Neural progenitor cell (in vitro differentiated cells): ENCODE data around the gene LRRC32. TPM values are rescaled to one million over a fixed set of nuclear protein-coding genes. Genes with fewer than 3 reads are reported as not detected.

Experiments
- DNase-seq: peaks from one replicate; pipeline ENCODE4 v3.0.0-alpha.2; 2016; ENCODE audit warnings: low spot score
- H2AFZ ChIP-seq: fragments of 200-600 bp; sonication (generic); replicated peaks from 2 replicates; pipeline ENCODE4 v1.6.1; 2016; ENCODE audit warnings: antibody characterized with exemption
- H3F3A ChIP-seq: fragments of 200-600 bp; sonication (generic); 2 replicates; pipeline ENCODE4 v1.6.1; 2016; ENCODE audit warnings: antibody characterized with exemption, low read depth
- H3K27ac ChIP-seq: fragments of 200-600 bp; sonication (generic); 2 replicates; pipeline ENCODE4 v1.5.1; 2016; ENCODE audit warnings: mild to moderate bottlenecking
- H3K27me3 ChIP-seq: fragments of 200-600 bp; sonication (generic); 2 replicates; pipeline ENCODE4 v1.6.1; 2016; ENCODE audit warnings: mild to moderate bottlenecking, moderate library complexity
- H3K36me3 ChIP-seq: fragments of 200-600 bp; sonication (generic); 2 replicates; pipeline ENCODE4 v1.5.1; 2016
- H3K4me1 ChIP-seq: fragments of 200-600 bp; sonication (generic); 2 replicates; pipeline ENCODE4 v1.6.1; 2016; ENCODE audit warnings: mixed run types
- H3K4me2 ChIP-seq: fragments of 200-600 bp; sonication (generic); 2 replicates; pipeline ENCODE4 v1.6.1; 2016
- H3K4me3 ChIP-seq: fragments of 200-600 bp; sonication (generic); 2 replicates; pipeline ENCODE4 v1.5.1; 2016
- H3K79me2 ChIP-seq: fragments of 200-600 bp; sonication (generic); 2 replicates; pipeline ENCODE4 v1.6.1; 2016; ENCODE audit warnings: low read depth
- H3K9ac ChIP-seq: fragments of 200-600 bp; sonication (generic); 2 replicates; pipeline ENCODE4 v1.6.1; 2016
- H3K9me3 ChIP-seq: fragments of 200-600 bp; sonication (generic); 2 replicates; pipeline ENCODE4 v1.5.1; 2016; ENCODE audit warnings: low read depth
- H4K20me1 ChIP-seq: fragments of 200-600 bp; sonication (generic); 2 replicates; pipeline ENCODE4 v1.6.1; 2016; ENCODE audit warnings: low read depth
- H3K27ac Mint-ChIP-seq: 3 replicates; pipeline ENCODE4 v1.8.0; 2021; ENCODE audit warnings: mixed read lengths
- H3K27me3 Mint-ChIP-seq: 2 replicates; pipeline ENCODE4 v1.8.0; 2022; ENCODE audit warnings: low read depth, mild to moderate bottlenecking, inconsistent platforms, moderate library complexity, mixed read lengths; ENCODE audit not compliant: insufficient read depth
- H3K36me3 Mint-ChIP-seq: 3 replicates; pipeline ENCODE4 v1.8.0; 2021; ENCODE audit warnings: mixed read lengths
- H3K4me1 Mint-ChIP-seq: 3 replicates; pipeline ENCODE4 v1.8.0; 2021; ENCODE audit warnings: mixed read lengths
- H3K4me3 Mint-ChIP-seq: 3 replicates; pipeline ENCODE4 v1.8.0; 2021; ENCODE audit warnings: mild to moderate bottlenecking, moderate library complexity, mixed read lengths
- H3K9me3 Mint-ChIP-seq: 3 replicates; pipeline ENCODE4 v1.8.0; 2020; ENCODE audit warnings: mixed read lengths
- CTCF ChIP-seq: fragments of 200-600 bp; sonication (generic); IDR thresholded peaks from 2 replicates; pipeline ENCODE4 v1.5.1; 2017; ENCODE audit warnings: antibody characterized with exemption, mild to moderate bottlenecking
- EZH2 ChIP-seq: fragments of 200-600 bp; sonication (generic); IDR thresholded peaks from 2 replicates; pipeline ENCODE4 v1.6.1; 2017; ENCODE audit warnings: antibody characterized with exemption, mild to moderate bottlenecking, moderate library complexity
- EZH2phosphoT487 ChIP-seq: fragments of 200-600 bp; sonication (generic); IDR thresholded peaks from 2 replicates; pipeline ENCODE4 v1.6.1; 2017; ENCODE audit warnings: antibody characterized with exemption
- total RNA-seq: library from RNA; depleted of rRNA; stranded (reverse); fragments of >200 nt; gene quantifications from 2 replicates; pipeline ENCODE4 v1.2.3, GENCODE V29; 2015; ENCODE audit warnings: low replicate concordance

LRRC32 gene
- total RNA-seq, 1 donor from 2014 or later, result 0.21 TPM

- no peak overlapping the region for H3K9ac ChIP-seq
- Mint-ChIP-seq H3K36me3 (no peaks in the 10 kb centered on the region), H3K9me3 (no peaks in the 10 kb centered on the region), H3K27ac (no peak overlapping the region), H3K4me3 (no peak overlapping the region), H3K4me1 (peaks cover 7% of the 10 kb centered on the region), H3K27me3 (peaks cover 6% of the 10 kb centered on the region)
- no peaks in the 10 kb centered on the region for H3K4me1 ChIP-seq
- no peaks in the 10 kb centered on the region for H3F3A ChIP-seq
- H3K79me2 ChIP-seq, result no peaks in the 10 kb centered on the region
- H3K27ac ChIP-seq, result no peak overlapping the region
- H3K4me3 ChIP-seq, result no peak overlapping the region
- no peaks in the 10 kb centered on the region for H3K36me3 ChIP-seq
- no peak for DNase-seq
- TF ChIP-seq EZH2phosphoT487, result no peak
- no peak for TF ChIP-seq CTCF
- no peak for TF ChIP-seq EZH2
- no peak overlapping the region for H3K4me2 ChIP-seq
- H2AFZ ChIP-seq, result no peak overlapping the region
- no peaks in the 10 kb centered on the region for H4K20me1 ChIP-seq
- H3K9me3 ChIP-seq, result no peaks in the 10 kb centered on the region
- H3K27me3 ChIP-seq, result no peaks in the 10 kb centered on the region
Observed at GRCh38 chr11:76634886-76635285, 35.7 kb downstream of the LRRC32 start.

GRCh38 chr11:76632492-76632891 is 38.1 kb downstream of the LRRC32 start:
- Histone ChIP-seq H3K9me3 (no peaks in the 10 kb centered on the region), H3K79me2 (no peaks in the 10 kb centered on the region), H3K27me3 (no peaks in the 10 kb centered on the region), H3K36me3 (no peaks in the 10 kb centered on the region), H4K20me1 (no peaks in the 10 kb centered on the region), H2AFZ (no peak overlapping the region), H3K4me1 (no peaks in the 10 kb centered on the region), H3K4me2 (no peak overlapping the region), H3F3A (no peaks in the 10 kb centered on the region), H3K4me3 (no peak overlapping the region), H3K27ac (no peak overlapping the region), H3K9ac (no peak overlapping the region)
- H3K36me3 Mint-ChIP-seq, result no peaks in the 10 kb centered on the region
- H3K4me1 Mint-ChIP-seq, result peaks cover 5% of the 10 kb centered on the region
- H3K27ac Mint-ChIP-seq, result no peak overlapping the region
- no peak overlapping the region for H3K4me3 Mint-ChIP-seq
- peaks cover 9% of the 10 kb centered on the region for H3K27me3 Mint-ChIP-seq
- DNase-seq, result no peak
- no peaks in the 10 kb centered on the region for H3K9me3 Mint-ChIP-seq
- TF ChIP-seq CTCF (no peak), EZH2phosphoT487 (no peak), EZH2 (no peak)

GRCh38 chr11:76631566-76632308 is 38.8 kb downstream of the LRRC32 start:
- H3K9ac ChIP-seq, result no peak overlapping the region
- no peak overlapping the region for H3K27ac Mint-ChIP-seq
- H3K9me3 Mint-ChIP-seq, result no peaks in the 10 kb centered on the region
- H2AFZ ChIP-seq, result no peak overlapping the region
- H3K27ac ChIP-seq, result no peak overlapping the region
- H3K27me3 Mint-ChIP-seq, result peaks cover 11% of the 10 kb centered on the region
- H3K4me1 ChIP-seq, result no peaks in the 10 kb centered on the region
- TF ChIP-seq CTCF (no peak), EZH2phosphoT487 (no peak), EZH2 (no peak)
- DNase-seq, result no peak
- H3K36me3 ChIP-seq, result no peaks in the 10 kb centered on the region
- H3K27me3 ChIP-seq, result no peaks in the 10 kb centered on the region
- H3K4me2 ChIP-seq, result no peak overlapping the region
- H3K36me3 Mint-ChIP-seq, result no peaks in the 10 kb centered on the region
- no peaks in the 10 kb centered on the region for H3F3A ChIP-seq
- peaks cover 5% of the 10 kb centered on the region for H3K4me1 Mint-ChIP-seq
- no peak overlapping the region for H3K4me3 ChIP-seq
- no peaks in the 10 kb centered on the region for H3K79me2 ChIP-seq
- no peaks in the 10 kb centered on the region for H4K20me1 ChIP-seq
- H3K4me3 Mint-ChIP-seq, result no peak overlapping the region
- H3K9me3 ChIP-seq, result no peaks in the 10 kb centered on the region
